ENCODE measurements around the gene TLL2. TPM values are rescaled to one million over a fixed set of nuclear protein-coding genes. Genes with fewer than 3 reads are reported as not detected.
A peak's percentile ranks its signal among the peaks of the same experiment; 100 is the strongest.

The TLL2 gene
- total RNA-seq, 1 donor from 2014 or later: 0.25 TPM

DNA sequence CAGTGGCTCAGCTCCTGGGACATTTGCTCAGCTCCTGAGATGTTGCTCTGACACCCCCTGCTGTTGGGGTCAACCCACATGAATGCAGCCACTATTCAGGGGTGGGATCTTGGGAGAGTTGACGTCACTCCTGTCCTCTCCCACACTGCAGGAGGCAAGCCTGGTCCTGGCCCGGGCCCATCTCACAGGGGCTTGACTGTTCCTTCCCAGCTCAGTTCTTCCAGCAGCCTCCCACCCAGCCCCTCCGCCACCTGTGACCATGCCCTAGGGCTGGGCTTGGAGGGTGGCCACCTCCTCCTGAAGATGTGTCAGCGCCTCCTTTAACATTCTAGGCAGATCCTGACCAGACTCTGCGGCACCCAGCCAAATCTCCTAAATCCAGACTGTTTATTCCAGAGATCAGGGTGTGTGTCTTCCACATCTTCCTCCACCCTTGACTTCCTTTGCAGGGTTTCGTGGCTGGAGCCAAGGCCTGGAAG lies 135.9 kb downstream of the TLL2 start:
- H3K27ac ChIP-seq: no peak overlapping the region
- no peak overlapping the region for H3K4me3 ChIP-seq
- H3K36me3 ChIP-seq: no peaks in the 10 kb centered on the region
- no peak for DNase-seq (ENCODE audit: extremely low spot score in 2 of 2)
- no peaks in the 10 kb centered on the region for H3K9me3 ChIP-seq
- H3K4me1 ChIP-seq: peaks cover 21% of the 10 kb centered on the region
- no peaks in the 10 kb centered on the region for H3K27me3 ChIP-seq
- intact Hi-C loops (cut with DNase I): loop anchor here (2.0 kb wide), 1 partner anchor 35 kb away; no protein-coding TSS in a partner anchor
- TF ChIP-seq, protein P1, sequence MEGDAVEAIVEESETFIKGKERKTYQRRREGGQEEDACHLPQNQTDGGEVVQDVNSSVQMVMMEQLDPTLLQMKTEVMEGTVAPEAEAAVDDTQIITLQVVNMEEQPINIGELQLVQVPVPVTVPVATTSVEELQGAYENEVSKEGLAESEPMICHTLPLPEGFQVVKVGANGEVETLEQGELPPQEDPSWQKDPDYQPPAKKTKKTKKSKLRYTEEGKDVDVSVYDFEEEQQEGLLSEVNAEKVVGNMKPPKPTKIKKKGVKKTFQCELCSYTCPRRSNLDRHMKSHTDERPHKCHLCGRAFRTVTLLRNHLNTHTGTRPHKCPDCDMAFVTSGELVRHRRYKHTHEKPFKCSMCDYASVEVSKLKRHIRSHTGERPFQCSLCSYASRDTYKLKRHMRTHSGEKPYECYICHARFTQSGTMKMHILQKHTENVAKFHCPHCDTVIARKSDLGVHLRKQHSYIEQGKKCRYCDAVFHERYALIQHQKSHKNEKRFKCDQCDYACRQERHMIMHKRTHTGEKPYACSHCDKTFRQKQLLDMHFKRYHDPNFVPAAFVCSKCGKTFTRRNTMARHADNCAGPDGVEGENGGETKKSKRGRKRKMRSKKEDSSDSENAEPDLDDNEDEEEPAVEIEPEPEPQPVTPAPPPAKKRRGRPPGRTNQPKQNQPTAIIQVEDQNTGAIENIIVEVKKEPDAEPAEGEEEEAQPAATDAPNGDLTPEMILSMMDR (IDR thresholded peaks at IDR 0.05): no peak
- peak in 1 of 2 donors; percentile 34 for TF ChIP-seq POLR2AphosphoS5 (IDR thresholded peaks at IDR 0.05; ENCODE audit: insufficient read depth in 1 of 2, low read depth in 1 of 2)

DNA sequence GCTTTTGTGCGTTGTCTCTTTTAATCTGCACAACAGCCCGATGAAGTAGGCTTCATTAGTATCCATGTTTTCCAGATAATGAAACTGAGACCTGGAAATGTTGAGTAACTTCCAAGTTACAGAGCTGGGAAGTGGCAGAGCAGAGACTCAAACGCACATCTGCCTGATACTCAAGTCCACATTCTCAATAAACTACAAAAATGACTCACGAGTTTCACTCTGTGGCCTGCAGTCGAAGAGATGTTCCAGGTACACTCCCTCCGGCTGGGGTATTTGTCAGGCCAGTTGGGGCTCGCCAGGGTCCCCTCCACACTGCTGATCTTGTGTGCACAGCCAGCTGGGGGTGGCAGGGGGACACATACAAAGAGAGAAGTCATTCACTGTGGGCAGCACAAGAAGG lies 137.2 kb downstream of the TLL2 start:
- intact Hi-C loops (cut with DNase I): no loop called here
- Histone ChIP-seq H3K4me1 (peaks cover 21% of the 10 kb centered on the region), H3K9me3 (no peaks in the 10 kb centered on the region), H3K36me3 (no peaks in the 10 kb centered on the region), H3K4me3 (no peak overlapping the region), H3K27ac (no peak overlapping the region), H3K27me3 (no peaks in the 10 kb centered on the region)
- TF ChIP-seq POLR2A (IDR thresholded peaks at IDR 0.05): no peak
- TF ChIP-seq, protein P1 (IDR thresholded peaks at IDR 0.05): no peak
- TF ChIP-seq POLR2AphosphoS5 (IDR thresholded peaks at IDR 0.05; ENCODE audit: insufficient read depth in 1 of 2, low read depth in 1 of 2): no peak
- no peak for DNase-seq (ENCODE audit: extremely low spot score in 2 of 2)

DNA sequence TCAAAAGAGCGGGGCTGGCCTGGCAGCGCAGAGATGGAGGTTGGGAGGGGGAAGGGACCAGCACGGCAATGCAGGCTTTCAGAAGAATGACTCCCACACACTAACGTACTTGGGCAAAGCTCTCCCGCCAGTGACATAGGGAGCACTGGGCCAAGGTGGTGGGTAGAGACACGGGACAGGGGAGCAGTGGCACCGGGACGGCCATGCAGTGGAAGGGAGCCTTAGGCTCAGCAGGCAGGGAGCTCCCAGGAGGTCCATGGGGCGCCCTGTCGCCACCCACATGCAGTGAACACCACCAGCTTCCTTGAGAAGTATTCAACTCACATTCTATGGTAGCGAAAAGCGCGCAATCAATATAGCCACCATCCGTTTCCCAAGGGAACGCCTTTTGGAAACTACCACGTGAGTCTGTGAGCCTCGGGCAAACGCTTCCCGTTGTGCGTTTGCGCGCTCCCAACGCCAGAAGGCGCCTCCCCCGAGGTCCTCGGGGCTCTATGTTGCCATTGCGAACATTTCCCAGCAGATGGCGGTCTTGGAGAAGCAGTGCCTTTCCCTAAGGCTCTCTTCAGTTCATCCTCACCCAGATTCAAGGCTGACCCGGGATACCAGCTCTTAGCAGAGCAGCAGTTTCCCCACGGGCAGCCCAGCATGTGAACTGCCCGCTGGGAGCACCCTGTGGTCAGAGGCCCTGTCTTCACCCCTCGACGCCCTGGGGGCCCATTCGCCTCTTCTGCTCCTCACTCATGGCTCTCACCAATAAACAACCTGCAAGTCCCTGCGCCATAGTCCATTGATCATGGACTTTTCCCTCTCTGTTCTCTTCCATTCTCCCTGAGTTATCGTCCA lies 138.5 kb downstream of the TLL2 start:
- peak; percentile 20 to 27 for TF ChIP-seq POLR2AphosphoS5 (IDR thresholded peaks at IDR 0.05; ENCODE audit: insufficient read depth in 1 of 2, low read depth in 1 of 2)
- no peak for TF ChIP-seq POLR2A (IDR thresholded peaks at IDR 0.05)
- TF ChIP-seq, protein P1 (IDR thresholded peaks at IDR 0.05): peak; percentile 36 to 90 (median 80)
- no peaks in the 10 kb centered on the region for H3K27me3 ChIP-seq
- peaks cover 21% of the 10 kb centered on the region for H3K4me1 ChIP-seq
- peak overlapping the region; percentile 30 to 43 for H3K4me3 ChIP-seq
- H3K36me3 ChIP-seq: no peaks in the 10 kb centered on the region
- H3K9me3 ChIP-seq: no peaks in the 10 kb centered on the region
- DNase-seq (ENCODE audit: extremely low spot score in 2 of 2): no peak
- intact Hi-C loops (cut with DNase I): no loop called here
- H3K27ac ChIP-seq: no peak overlapping the region

DNA sequence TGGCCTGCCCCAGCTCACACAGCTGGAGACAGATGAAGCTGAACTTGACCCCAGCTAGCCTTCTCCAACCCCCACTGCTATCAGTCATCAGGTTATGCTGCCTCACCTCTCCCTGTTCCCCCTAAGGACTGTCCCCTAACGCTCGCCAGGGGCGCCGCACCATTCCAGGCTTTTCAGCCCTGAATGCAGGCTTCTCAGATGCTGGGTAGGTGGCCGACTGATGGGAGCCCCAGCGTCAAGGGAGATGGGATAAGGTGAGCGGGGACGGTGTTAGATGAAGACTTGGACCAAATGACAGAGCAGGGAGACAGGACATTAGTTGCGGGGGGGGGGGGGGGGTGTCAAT lies 139.1 kb downstream of the TLL2 start:
- intact Hi-C loops (cut with DNase I): no loop called here

More for the DNA sequence above, 139.1 kb downstream of the TLL2 start:
- no peak for DNase-seq (ENCODE audit: extremely low spot score in 2 of 2)
- Histone ChIP-seq H3K4me1 (peaks cover 21% of the 10 kb centered on the region), H3K9me3 (no peaks in the 10 kb centered on the region), H3K27ac (no peak overlapping the region), H3K4me3 (peak overlapping the region; percentile 30 to 43), H3K36me3 (no peaks in the 10 kb centered on the region), H3K27me3 (no peaks in the 10 kb centered on the region)
- TF ChIP-seq POLR2AphosphoS5 (IDR thresholded peaks at IDR 0.05; ENCODE audit: insufficient read depth in 1 of 2, low read depth in 1 of 2) (no peak), POLR2A (IDR thresholded peaks at IDR 0.05) (no peak)
- TF ChIP-seq, protein P1 (IDR thresholded peaks at IDR 0.05): no peak
